SK-N-SH (cell line): ENCODE data around the gene GALNTL6. TPM values are rescaled to one million over a fixed set of nuclear protein-coding genes. Genes with fewer than 3 reads are reported as not detected.

Source experiments
- CTCF ChIA-PET: fragments of 300-600, 350-600 bp; formaldehyde crosslinking; extraction: SDS; loops from one replicate; lab custom pipeline; 2021; lab: Yijun Ruan, JAX
- POLR2A ChIA-PET: fragments of 350-600 bp; sonication (Branson Sonifier 250); formaldehyde crosslinking; extraction: SDS; loops from one replicate; lab custom pipeline; 2020; ENCODE audit warnings: antibody characterized with exemption, inconsistent platforms; lab: Yijun Ruan, JAX
- DNase-seq: peaks from one replicate; pipeline ENCODE4 v3.0.0; 2012
- H2AFZ ChIP-seq: fragments of 200-600 bp; sonication (generic); 2 replicates; pipeline ENCODE4 v1.8.1; 2016; ENCODE audit warnings: antibody characterized with exemption, mild to moderate bottlenecking, low read depth
- H3F3A ChIP-seq: fragments of 200-600 bp; sonication (generic); replicated peaks from 2 replicates; pipeline ENCODE3; 2016; ENCODE audit warnings: antibody characterized with exemption, mild to moderate bottlenecking; ENCODE audit not compliant: insufficient read depth
- H3K27ac ChIP-seq, 2 experiments: fragments of 200-500 bp in 1 of 2; fragments of 200-600 bp in 1 of 2; sonication (Bioruptor generic) in 1 of 2; sonication (generic), shearing (Covaris generic) in 1 of 2; 2 replicates each; pipeline versions ENCODE4 v1.5.1 to v1.6.1; 2014 to 2016; ENCODE audit warnings: low read depth in 2 of 2, inconsistent platforms in 1 of 2, low read length in 1 of 2, mild to moderate bottlenecking in 1 of 2, mixed read lengths in 1 of 2
- H3K27me3 ChIP-seq: fragments of 200-600 bp; sonication (generic), shearing (Covaris generic); 2 replicates; pipeline ENCODE4 v1.6.1; 2016; ENCODE audit warnings: mixed run types; ENCODE audit not compliant: insufficient read depth
- H3K36me3 ChIP-seq, 2 experiments: fragments of 200-500 bp in 1 of 2; fragments of 200-600 bp in 1 of 2; sonication (Bioruptor generic) in 1 of 2; sonication (generic) in 1 of 2; replicated peaks in 1 of 2; 2 replicates each; pipeline versions ENCODE3 to v1.5.1; 2014 to 2016; ENCODE audit warnings: low read length in 1 of 2, mild to moderate bottlenecking in 1 of 2; ENCODE audit not compliant: insufficient read depth in 2 of 2, control insufficient read depth in 1 of 2
- H3K4me1 ChIP-seq, 2 experiments: fragments of 200-500 bp in 1 of 2; fragments of 200-600 bp in 1 of 2; sonication (Bioruptor generic) in 1 of 2; sonication (generic), shearing (Covaris generic) in 1 of 2; 2 replicates each; pipeline versions ENCODE4 v1.5.1 to v1.6.1; 2014 to 2016; ENCODE audit warnings: low read depth in 1 of 2, low read length in 1 of 2, mixed run types in 1 of 2; ENCODE audit not compliant: insufficient read depth in 2 of 2, control insufficient read depth in 1 of 2
- H3K4me2 ChIP-seq: fragments of 200-600 bp; sonication (generic), shearing (Covaris generic); 2 replicates; pipeline ENCODE4 v1.6.1; 2017; ENCODE audit warnings: mixed run types
- H3K4me3 ChIP-seq, 2 experiments: fragments of 200-500 bp in 1 of 2; fragments of 200-600 bp in 1 of 2; sonication (Bioruptor generic) in 1 of 2; sonication (generic), shearing (Covaris generic) in 1 of 2; 2 replicates each; pipeline versions ENCODE4 v1.5.1 to v1.8.1; 2014 to 2016; ENCODE audit warnings: low read depth in 2 of 2, inconsistent platforms in 1 of 2, low read length in 1 of 2, mild to moderate bottlenecking in 1 of 2, mixed read lengths in 1 of 2, moderate library complexity in 1 of 2
- H3K79me2 ChIP-seq: fragments of 200-600 bp; sonication (generic); 2 replicates; pipeline ENCODE4 v1.8.1; 2017; ENCODE audit warnings: mild to moderate bottlenecking; ENCODE audit not compliant: insufficient read depth
- H3K9ac ChIP-seq: fragments of 200-600 bp; sonication (generic); 2 replicates; pipeline ENCODE4 v1.6.1; 2017; ENCODE audit warnings: mixed run types
- H3K9me2 ChIP-seq: fragments of 200-600 bp; sonication (generic); 2 replicates; pipeline ENCODE4 v1.6.1; 2017; ENCODE audit warnings: mixed run types
- H3K9me3 ChIP-seq: fragments of 200-600 bp; sonication (generic); 2 replicates; pipeline ENCODE4 v1.6.1; 2017; ENCODE audit warnings: mixed run types, mild to moderate bottlenecking, moderate library complexity
- H4K20me1 ChIP-seq: fragments of 200-600 bp; sonication (generic); 2 replicates; pipeline ENCODE4 v1.6.1; 2017; ENCODE audit warnings: mild to moderate bottlenecking, mixed run types; ENCODE audit not compliant: insufficient read depth
- CHD2 ChIP-seq: fragments of 150-350 bp; IDR thresholded peaks from 2 replicates; pipeline ENCODE4 v1.6.1; 2018; ENCODE audit warnings: low read length; ENCODE audit not compliant: partially characterized antibody
- ELF1 ChIP-seq: IDR thresholded peaks from 2 replicates; pipeline ENCODE4 v1.4.0; 2012
- FOXM1 ChIP-seq: IDR thresholded peaks from 2 replicates; pipeline ENCODE4 v1.4.0; 2012; ENCODE audit warnings: low read depth, mild to moderate bottlenecking
- GABPA ChIP-seq: IDR thresholded peaks from 2 replicates; pipeline ENCODE4 v1.4.0; 2012; ENCODE audit warnings: low read depth, mild to moderate bottlenecking
- GATA2 ChIP-seq: sonication (generic); formaldehyde crosslinking; IDR thresholded peaks from 2 replicates; pipeline ENCODE4 v1.5.0; 2020; ENCODE audit warnings: mild to moderate bottlenecking, missing genetic modification reagents
- JUND ChIP-seq: IDR thresholded peaks from 2 replicates; pipeline ENCODE4 v1.4.0; 2012
- RFX5 ChIP-seq: IDR thresholded peaks from 2 replicates; pipeline ENCODE4 v1.6.1; 2012; ENCODE audit warnings: mild to moderate bottlenecking, improper control_type of control experiment, low read length
- WGBS: methylation state at CpG from one replicate; pipeline ENCODE4 v1.1.6; 2017; ENCODE audit warnings: low lambda C conversion rate; 5-methylcytosine and 5-hydroxymethylcytosine counted together
- polyA plus RNA-seq, 3 experiments: library from polyadenylated mRNA; depleted of rRNA; stranded (reverse); fragments of >200 nt; gene quantifications; 2 replicates each; pipeline ENCODE4 v1.2.3, GENCODE V29; 2012
- TF ChIP-seq, protein P1 (sequence below): fragments of 200-600 bp; sonication (generic); IDR thresholded peaks from 2 replicates; pipeline ENCODE4 v1.6.1; 2017; ENCODE audit warnings: antibody characterized with exemption, mild to moderate bottlenecking, moderate library complexity
- TF ChIP-seq, protein P2 (sequence below): IDR thresholded peaks from 2 replicates; pipeline ENCODE4 v1.6.1; 2012; ENCODE audit warnings: mild to moderate bottlenecking, low read depth, low read length, moderate library complexity
- TF ChIP-seq, protein P3 (sequence below): IDR thresholded peaks from 2 replicates; pipeline ENCODE4 v1.4.0; 2012; ENCODE audit warnings: low read depth, borderline replicate concordance
- TF ChIP-seq, protein P4 (sequence below): fragments of 150-350 bp; IDR thresholded peaks from 2 replicates; pipeline ENCODE4 v1.6.1; 2017; ENCODE audit warnings: antibody characterized with exemption, low read length, low read depth, borderline replicate concordance

The GALNTL6 gene
- polyA plus RNA-seq, 1 of the 3 experiments (the other 2 are of a cell fraction) = 0.07 TPM

DNA sequence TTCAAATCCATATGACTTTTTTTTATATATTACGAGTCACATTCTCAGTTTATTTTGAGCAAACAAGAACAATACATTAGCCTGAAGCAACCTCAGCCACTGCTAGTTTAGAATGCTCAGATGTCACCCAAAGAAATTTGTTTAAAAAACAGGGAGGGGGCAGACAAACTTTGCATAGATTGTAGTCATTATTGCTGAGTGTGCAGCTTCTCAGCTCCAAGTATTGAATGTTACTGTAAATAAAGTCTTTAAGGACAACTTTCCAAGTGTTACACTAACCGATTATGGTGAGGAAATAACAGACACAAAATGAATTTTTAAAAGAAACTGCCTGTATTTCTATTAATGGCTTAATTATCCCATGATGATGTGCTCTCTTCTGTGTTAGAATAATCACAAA lies 835.9 kb downstream of the GALNTL6 start:
- no peaks in the 10 kb centered on the region for H4K20me1 ChIP-seq
- no peaks in the 10 kb centered on the region for H3K27me3 ChIP-seq
- H3K4me3 ChIP-seq = no peak overlapping the region
- H3K27ac ChIP-seq = no peak overlapping the region
- no peaks in the 10 kb centered on the region for H3K9me3 ChIP-seq
- WGBS = 28% methylated on average over 2 of the region's 2 CpGs
- no peak overlapping the region for H3K9ac ChIP-seq
- DNase-seq = no peak
- no peak overlapping the region for H2AFZ ChIP-seq
- H3K4me2 ChIP-seq = no peak overlapping the region
- ChIA-PET POLR2A (no interaction called here), CTCF (no interaction called here)
- TF ChIP-seq RFX5 = no peak
- H3K36me3 ChIP-seq = no peaks in the 10 kb centered on the region
- no peaks in the 10 kb centered on the region for H3K9me2 ChIP-seq
- H3K79me2 ChIP-seq = no peaks in the 10 kb centered on the region
- H3F3A ChIP-seq = no peaks in the 10 kb centered on the region
- H3K4me1 ChIP-seq = no peaks in the 10 kb centered on the region

DNA sequence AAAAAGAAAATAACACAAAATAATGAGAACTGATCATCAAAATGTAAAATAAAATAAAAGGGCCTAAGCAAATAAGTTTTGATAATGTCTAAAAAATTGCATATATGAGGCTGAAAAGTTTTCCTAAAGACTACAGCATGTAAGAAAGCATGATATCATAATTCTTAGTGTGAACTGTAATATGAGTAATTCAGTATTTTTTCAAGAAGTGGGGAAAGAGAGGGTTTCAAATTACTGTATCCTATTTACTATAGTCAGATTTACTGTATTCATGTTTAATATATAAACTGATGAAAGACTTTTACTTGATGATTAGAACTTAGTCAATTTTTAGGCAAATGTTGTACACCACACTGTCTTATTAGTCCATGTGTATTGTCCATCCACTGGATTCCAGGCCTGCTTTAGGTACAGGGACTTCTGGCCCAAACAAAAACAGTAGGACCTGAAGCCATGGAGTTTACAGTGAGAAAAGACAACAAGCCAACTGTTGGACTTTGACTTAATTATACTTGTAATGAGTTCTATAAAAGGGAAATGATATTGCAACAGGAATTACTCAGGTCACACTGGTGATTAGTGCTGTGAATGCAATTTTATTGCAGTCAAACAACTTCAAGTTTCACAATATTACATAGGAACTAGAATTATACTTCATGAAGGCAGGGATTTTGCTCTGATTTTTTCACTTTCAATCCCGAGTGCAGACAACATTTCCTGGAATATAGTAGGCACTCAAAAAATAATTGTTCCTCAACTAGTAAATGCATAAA lies 837.7 kb downstream of the GALNTL6 start:
- no peak overlapping the region for H3K27ac ChIP-seq
- H3K9me3 ChIP-seq = no peaks in the 10 kb centered on the region
- H3K27me3 ChIP-seq = no peaks in the 10 kb centered on the region
- H3K79me2 ChIP-seq = no peaks in the 10 kb centered on the region
- no peaks in the 10 kb centered on the region for H3F3A ChIP-seq
- H3K9ac ChIP-seq = no peak overlapping the region
- WGBS = 24% methylated on average over 1 of the region's 1 CpG
- H3K4me2 ChIP-seq = no peak overlapping the region
- TF ChIP-seq CHD2 (no peak), GATA2 (no peak), FOXM1 (no peak), GABPA (no peak), ELF1 (no peak), JUND (no peak)
- TF ChIP-seq, protein P1, sequence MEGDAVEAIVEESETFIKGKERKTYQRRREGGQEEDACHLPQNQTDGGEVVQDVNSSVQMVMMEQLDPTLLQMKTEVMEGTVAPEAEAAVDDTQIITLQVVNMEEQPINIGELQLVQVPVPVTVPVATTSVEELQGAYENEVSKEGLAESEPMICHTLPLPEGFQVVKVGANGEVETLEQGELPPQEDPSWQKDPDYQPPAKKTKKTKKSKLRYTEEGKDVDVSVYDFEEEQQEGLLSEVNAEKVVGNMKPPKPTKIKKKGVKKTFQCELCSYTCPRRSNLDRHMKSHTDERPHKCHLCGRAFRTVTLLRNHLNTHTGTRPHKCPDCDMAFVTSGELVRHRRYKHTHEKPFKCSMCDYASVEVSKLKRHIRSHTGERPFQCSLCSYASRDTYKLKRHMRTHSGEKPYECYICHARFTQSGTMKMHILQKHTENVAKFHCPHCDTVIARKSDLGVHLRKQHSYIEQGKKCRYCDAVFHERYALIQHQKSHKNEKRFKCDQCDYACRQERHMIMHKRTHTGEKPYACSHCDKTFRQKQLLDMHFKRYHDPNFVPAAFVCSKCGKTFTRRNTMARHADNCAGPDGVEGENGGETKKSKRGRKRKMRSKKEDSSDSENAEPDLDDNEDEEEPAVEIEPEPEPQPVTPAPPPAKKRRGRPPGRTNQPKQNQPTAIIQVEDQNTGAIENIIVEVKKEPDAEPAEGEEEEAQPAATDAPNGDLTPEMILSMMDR = no peak
- TF ChIP-seq, protein P2, sequence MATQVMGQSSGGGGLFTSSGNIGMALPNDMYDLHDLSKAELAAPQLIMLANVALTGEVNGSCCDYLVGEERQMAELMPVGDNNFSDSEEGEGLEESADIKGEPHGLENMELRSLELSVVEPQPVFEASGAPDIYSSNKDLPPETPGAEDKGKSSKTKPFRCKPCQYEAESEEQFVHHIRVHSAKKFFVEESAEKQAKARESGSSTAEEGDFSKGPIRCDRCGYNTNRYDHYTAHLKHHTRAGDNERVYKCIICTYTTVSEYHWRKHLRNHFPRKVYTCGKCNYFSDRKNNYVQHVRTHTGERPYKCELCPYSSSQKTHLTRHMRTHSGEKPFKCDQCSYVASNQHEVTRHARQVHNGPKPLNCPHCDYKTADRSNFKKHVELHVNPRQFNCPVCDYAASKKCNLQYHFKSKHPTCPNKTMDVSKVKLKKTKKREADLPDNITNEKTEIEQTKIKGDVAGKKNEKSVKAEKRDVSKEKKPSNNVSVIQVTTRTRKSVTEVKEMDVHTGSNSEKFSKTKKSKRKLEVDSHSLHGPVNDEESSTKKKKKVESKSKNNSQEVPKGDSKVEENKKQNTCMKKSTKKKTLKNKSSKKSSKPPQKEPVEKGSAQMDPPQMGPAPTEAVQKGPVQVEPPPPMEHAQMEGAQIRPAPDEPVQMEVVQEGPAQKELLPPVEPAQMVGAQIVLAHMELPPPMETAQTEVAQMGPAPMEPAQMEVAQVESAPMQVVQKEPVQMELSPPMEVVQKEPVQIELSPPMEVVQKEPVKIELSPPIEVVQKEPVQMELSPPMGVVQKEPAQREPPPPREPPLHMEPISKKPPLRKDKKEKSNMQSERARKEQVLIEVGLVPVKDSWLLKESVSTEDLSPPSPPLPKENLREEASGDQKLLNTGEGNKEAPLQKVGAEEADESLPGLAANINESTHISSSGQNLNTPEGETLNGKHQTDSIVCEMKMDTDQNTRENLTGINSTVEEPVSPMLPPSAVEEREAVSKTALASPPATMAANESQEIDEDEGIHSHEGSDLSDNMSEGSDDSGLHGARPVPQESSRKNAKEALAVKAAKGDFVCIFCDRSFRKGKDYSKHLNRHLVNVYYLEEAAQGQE = no peak
- TF ChIP-seq, protein P3, sequence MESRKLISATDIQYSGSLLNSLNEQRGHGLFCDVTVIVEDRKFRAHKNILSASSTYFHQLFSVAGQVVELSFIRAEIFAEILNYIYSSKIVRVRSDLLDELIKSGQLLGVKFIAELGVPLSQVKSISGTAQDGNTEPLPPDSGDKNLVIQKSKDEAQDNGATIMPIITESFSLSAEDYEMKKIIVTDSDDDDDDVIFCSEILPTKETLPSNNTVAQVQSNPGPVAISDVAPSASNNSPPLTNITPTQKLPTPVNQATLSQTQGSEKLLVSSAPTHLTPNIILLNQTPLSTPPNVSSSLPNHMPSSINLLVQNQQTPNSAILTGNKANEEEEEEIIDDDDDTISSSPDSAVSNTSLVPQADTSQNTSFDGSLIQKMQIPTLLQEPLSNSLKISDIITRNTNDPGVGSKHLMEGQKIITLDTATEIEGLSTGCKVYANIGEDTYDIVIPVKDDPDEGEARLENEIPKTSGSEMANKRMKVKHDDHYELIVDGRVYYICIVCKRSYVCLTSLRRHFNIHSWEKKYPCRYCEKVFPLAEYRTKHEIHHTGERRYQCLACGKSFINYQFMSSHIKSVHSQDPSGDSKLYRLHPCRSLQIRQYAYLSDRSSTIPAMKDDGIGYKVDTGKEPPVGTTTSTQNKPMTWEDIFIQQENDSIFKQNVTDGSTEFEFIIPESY = no peak
- TF ChIP-seq, protein P4, sequence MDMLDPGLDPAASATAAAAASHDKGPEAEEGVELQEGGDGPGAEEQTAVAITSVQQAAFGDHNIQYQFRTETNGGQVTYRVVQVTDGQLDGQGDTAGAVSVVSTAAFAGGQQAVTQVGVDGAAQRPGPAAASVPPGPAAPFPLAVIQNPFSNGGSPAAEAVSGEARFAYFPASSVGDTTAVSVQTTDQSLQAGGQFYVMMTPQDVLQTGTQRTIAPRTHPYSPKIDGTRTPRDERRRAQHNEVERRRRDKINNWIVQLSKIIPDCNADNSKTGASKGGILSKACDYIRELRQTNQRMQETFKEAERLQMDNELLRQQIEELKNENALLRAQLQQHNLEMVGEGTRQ = no peak
- ChIA-PET POLR2A (no interaction called here), CTCF (no interaction called here)
- no peaks in the 10 kb centered on the region for H3K36me3 ChIP-seq
- H2AFZ ChIP-seq = no peak overlapping the region
- no peak for DNase-seq
- H4K20me1 ChIP-seq = no peaks in the 10 kb centered on the region
- no peak overlapping the region for H3K4me3 ChIP-seq
- no peaks in the 10 kb centered on the region for H3K4me1 ChIP-seq
- no peaks in the 10 kb centered on the region for H3K9me2 ChIP-seq
